Activated CD8-positive, alpha-beta T cell treated with anti-CD3 and anti-CD28 coated beads for 36 hours (primary cell): Measurements from ENCODE around the gene ST6GALNAC3. TPM values are rescaled to one million over a fixed set of nuclear protein-coding genes. Genes with fewer than 3 reads are reported as not detected.

Experiments used
- ATAC-seq: fragments of 200-7000 bp; cut with Tn5 transposase; one replicate; pipeline ENCODE4 v1.10.0; 2021; ENCODE audit warnings: mild to moderate bottlenecking, moderate library complexity
- CTCF ChIA-PET: fragments of 350-600 bp; sonication (Branson Sonifier 250); formaldehyde crosslinking; loops from one replicate; lab custom pipeline; 2021; ENCODE audit warnings: antibody characterized with exemption; lab: Charles Lee
- POLR2A ChIA-PET: fragments of 350-600 bp; sonication (Branson Sonifier 250); formaldehyde crosslinking; loops from one replicate; lab custom pipeline; 2021; ENCODE audit warnings: antibody characterized with exemption; lab: Charles Lee
- DNase-seq: peaks from one replicate; pipeline ENCODE4 v3.0.0-alpha.2; 2020
- H3K27ac Mint-ChIP-seq: one replicate; pipeline ENCODE4 v1.8.0; 2021; ENCODE audit warnings: mild to moderate bottlenecking, mixed read lengths
- H3K27me3 Mint-ChIP-seq: one replicate; pipeline ENCODE4 v1.8.0; 2021; ENCODE audit warnings: mixed read lengths
- H3K36me3 Mint-ChIP-seq: one replicate; pipeline ENCODE4 v1.8.0; 2021; ENCODE audit warnings: low read depth, mixed read lengths
- H3K4me1 Mint-ChIP-seq: one replicate; pipeline ENCODE4 v1.8.0; 2021; ENCODE audit warnings: low read depth, mixed read lengths
- H3K4me3 Mint-ChIP-seq: one replicate; pipeline ENCODE4 v1.8.0; 2021; ENCODE audit warnings: mild to moderate bottlenecking, moderate library complexity, mixed read lengths
- H3K9me3 Mint-ChIP-seq: one replicate; pipeline ENCODE4 v1.8.0; 2021; ENCODE audit warnings: mixed read lengths
- CTCF ChIP-seq: fragments of 200-600 bp; IDR thresholded peaks from one replicate; pipeline ENCODE4 v1.8.0; 2022; ENCODE audit warnings: antibody characterized with exemption, mild to moderate bottlenecking
- intact Hi-C: fragments of 100-400 bp; cut with micrococcal nuclease; formaldehyde crosslinking; loops from one replicate; pipeline ENCODE4 v1.10.0; 2022
- total RNA-seq, 2 experiments: library from RNA; stranded (reverse); gene quantifications; one replicate each; pipeline ENCODE4 v1.2.3, GENCODE V29; 2021

ST6GALNAC3 gene
- total RNA-seq, 2 experiments from 2014 or later = 2.7 to 2.9 TPM

GRCh38 chr1:76191561-76191960 lies 117.0 kb downstream of the ST6GALNAC3 start:
- no peaks in the 10 kb centered on the region for H3K36me3 Mint-ChIP-seq
- no peak for ATAC-seq
- no peak for DNase-seq
- no peak overlapping the region for H3K27ac Mint-ChIP-seq
- no peaks in the 10 kb centered on the region for H3K4me1 Mint-ChIP-seq
- no peaks in the 10 kb centered on the region for H3K27me3 Mint-ChIP-seq
- ChIA-PET CTCF (interaction anchor here (1.1 to 1.4 kb wide), 2 partner anchors 8 to 16 kb away, joined by 3 read pairs; no protein-coding TSS in a partner anchor), POLR2A (no interaction called here)
- intact Hi-C loops = no loop called here
- H3K9me3 Mint-ChIP-seq = no peaks in the 10 kb centered on the region
- TF ChIP-seq CTCF = no peak
- no peak overlapping the region for H3K4me3 Mint-ChIP-seq

- ChIA-PET POLR2A (no interaction called here), CTCF (no interaction called here)
- intact Hi-C loops = no loop called here
- no peak overlapping the region for H3K27ac Mint-ChIP-seq
- H3K36me3 Mint-ChIP-seq = no peaks in the 10 kb centered on the region
- H3K4me3 Mint-ChIP-seq = no peak overlapping the region
- no peak for TF ChIP-seq CTCF
- H3K9me3 Mint-ChIP-seq = peaks cover 1% of the 10 kb centered on the region
- no peaks in the 10 kb centered on the region for H3K27me3 Mint-ChIP-seq
- no peaks in the 10 kb centered on the region for H3K4me1 Mint-ChIP-seq
- DNase-seq = no peak
- no peak for ATAC-seq
These were observed 123.9 kb downstream of the ST6GALNAC3 start for GRCh38 chr1:76198452-76198851.

GRCh38 chr1:76202670-76203069 lies 128.1 kb downstream of the ST6GALNAC3 start:
- POLR2A ChIA-PET = no interaction called here
- no peaks in the 10 kb centered on the region for H3K36me3 Mint-ChIP-seq
- intact Hi-C loops = no loop called here
- H3K9me3 Mint-ChIP-seq = peaks cover 1% of the 10 kb centered on the region
- CTCF ChIA-PET = no interaction called here
- TF ChIP-seq CTCF = no peak
- no peak overlapping the region for H3K27ac Mint-ChIP-seq
- H3K4me1 Mint-ChIP-seq = no peaks in the 10 kb centered on the region
- no peaks in the 10 kb centered on the region for H3K27me3 Mint-ChIP-seq
- H3K4me3 Mint-ChIP-seq = no peak overlapping the region
- DNase-seq (no peak), ATAC-seq (no peak)

- Mint-ChIP-seq H3K27ac (no peak overlapping the region), H3K36me3 (no peaks in the 10 kb centered on the region), H3K4me1 (no peaks in the 10 kb centered on the region), H3K27me3 (no peaks in the 10 kb centered on the region), H3K9me3 (peaks cover 1% of the 10 kb centered on the region), H3K4me3 (no peak overlapping the region)
- no peak for ATAC-seq
- TF ChIP-seq CTCF = no peak
- CTCF ChIA-PET = no interaction called here
- intact Hi-C loops = no loop called here
- POLR2A ChIA-PET = no interaction called here
- no peak for DNase-seq
These were observed 128.6 kb downstream of the ST6GALNAC3 start for GRCh38 chr1:76203127-76203526.

GRCh38 chr1:76209238-76209637 lies 134.7 kb downstream of the ST6GALNAC3 start:
- POLR2A ChIA-PET = no interaction called here
- peaks cover 4% of the 10 kb centered on the region for H3K36me3 Mint-ChIP-seq

More at GRCh38 chr1:76209238-76209637, 134.7 kb downstream of the ST6GALNAC3 start:
- Mint-ChIP-seq H3K27me3 (no peaks in the 10 kb centered on the region), H3K9me3 (no peaks in the 10 kb centered on the region), H3K4me1 (peaks cover 2% of the 10 kb centered on the region), H3K27ac (no peak overlapping the region), H3K4me3 (no peak overlapping the region)
- CTCF ChIA-PET = interaction anchor here (1.3 to 1.6 kb wide), 3 partner anchors 9 to 56 kb away, joined by 3 to 4 read pairs (median 3); no protein-coding TSS in a partner anchor
- ATAC-seq = no peak
- DNase-seq = no peak
- no peak for TF ChIP-seq CTCF
- intact Hi-C loops = no loop called here
